HepG2 (cell line): ENCODE results near the gene CCDC106. TPM values are rescaled to one million over a fixed set of nuclear protein-coding genes. Genes with fewer than 3 reads are reported as not detected.

ENCODE experiments used
- ARNTL ChIP-seq: sonication (generic); formaldehyde crosslinking; IDR thresholded peaks from 2 replicates; pipeline ENCODE4 v1.4.0; 2020; ENCODE audit warnings: mild to moderate bottlenecking, missing genetic modification reagents
- CENPT ChIP-seq: sonication (generic); formaldehyde crosslinking; IDR thresholded peaks from 2 replicates; pipeline ENCODE4 v1.8.0; 2022; ENCODE audit warnings: low read depth, mild to moderate bottlenecking, moderate library complexity, missing genetic modification reagents
- ERF ChIP-seq: IDR thresholded peaks from 2 replicates; pipeline ENCODE4 v1.6.1; 2018; ENCODE audit warnings: missing biosample characterization, missing genetic modification reagents
- ESRRA ChIP-seq: sonication (generic); formaldehyde crosslinking; IDR thresholded peaks from 2 replicates; pipeline ENCODE4 v1.5.1; 2020; ENCODE audit warnings: mild to moderate bottlenecking, low read depth, missing genetic modification reagents
- HNF4G ChIP-seq, 2 experiments: sonication (generic) in 1 of 2; formaldehyde crosslinking in 1 of 2; IDR thresholded peaks; 2 replicates each; pipeline versions ENCODE4 v1.4.0 to v1.6.1; 2011 to 2020; ENCODE audit warnings: borderline replicate concordance in 2 of 2, low read depth in 2 of 2, mild to moderate bottlenecking in 2 of 2, low read length in 1 of 2, missing genetic modification reagents in 1 of 2, moderate library complexity in 1 of 2
- HNRNPLL ChIP-seq: fragments of 200-400 bp; formaldehyde crosslinking; IDR thresholded peaks from 2 replicates; pipeline ENCODE4 v1.6.1; 2017; ENCODE audit warnings: mild to moderate bottlenecking, low read depth, low read length; ENCODE audit not compliant: poor library complexity, severe bottlenecking
- JUND ChIP-seq: sonication (generic); formaldehyde crosslinking; IDR thresholded peaks from 2 replicates; pipeline ENCODE4 v1.8.0; 2022; ENCODE audit warnings: mild to moderate bottlenecking, missing genetic modification reagents
- KDM2A ChIP-seq: sonication (generic); formaldehyde crosslinking; IDR thresholded peaks from 2 replicates; pipeline ENCODE4 v1.4.0; 2020; ENCODE audit warnings: low read depth, missing genetic modification reagents, borderline replicate concordance
- MED8 ChIP-seq: sonication (generic); formaldehyde crosslinking; IDR thresholded peaks from 2 replicates; pipeline ENCODE4 v1.8.1; 2023; ENCODE audit warnings: mild to moderate bottlenecking, missing genetic modification reagents; ENCODE audit not compliant: insufficient replicate concordance
- NONO ChIP-seq, 2 experiments: fragments of 450-650 bp in 1 of 2; sonication (generic) in 1 of 2; formaldehyde crosslinking in 1 of 2; IDR thresholded peaks in 1 of 2; conservative IDR thresholded peaks in 1 of 2; 2 replicates each; pipeline versions ENCODE4 v1.6.1 to v1.8.0; 2017 to 2022; ENCODE audit warnings: mild to moderate bottlenecking in 1 of 2, missing genetic modification reagents in 1 of 2, moderate library complexity in 1 of 2
- SAFB2 ChIP-seq: sonication (generic); formaldehyde crosslinking; IDR thresholded peaks from 2 replicates; pipeline ENCODE4 v1.5.1; 2020; ENCODE audit warnings: missing genetic modification reagents, low read depth, mild to moderate bottlenecking, borderline replicate concordance
- SP4 ChIP-seq: sonication (generic); formaldehyde crosslinking; IDR thresholded peaks from 2 replicates; pipeline ENCODE4 v1.8.1; 2023; ENCODE audit warnings: mild to moderate bottlenecking, missing genetic modification reagents
- TAF1 ChIP-seq: sonication (generic); formaldehyde crosslinking; IDR thresholded peaks from 2 replicates; pipeline ENCODE4 v1.4.0; 2020; ENCODE audit warnings: missing genetic modification reagents
- ZNF563 ChIP-seq: sonication (generic); formaldehyde crosslinking; IDR thresholded peaks from 2 replicates; pipeline ENCODE4 v1.8.0; 2022; ENCODE audit warnings: mild to moderate bottlenecking, moderate library complexity, missing genetic modification reagents
- ZNF589 ChIP-seq: sonication (generic); formaldehyde crosslinking; conservative IDR thresholded peaks from 2 replicates; pipeline ENCODE4 v1.8.0; 2022; ENCODE audit warnings: mild to moderate bottlenecking, moderate library complexity, missing genetic modification reagents
- polyA plus RNA-seq, 8 experiments: library from polyadenylated mRNA; depleted of rRNA in 3 of 8; stranded (reverse) in 7 of 8; unstranded in 1 of 8; fragments of >200 nt; fragmentation: Illumina TruSeq in 4 of 8; extraction: Trizol in 4 of 8; gene quantifications; 2 replicates each; pipeline versions ENCODE4 v1.2.1 to v1.2.3, GENCODE V29; 2011 to 2016; ENCODE audit warnings: low read depth in 4 of 8, missing spikeins in 1 of 8, mixed read lengths in 1 of 8; ENCODE audit not compliant: insufficient read depth in 1 of 8
- total RNA-seq, 5 experiments: library from RNA; depleted of rRNA; stranded (reverse); fragments of >200 nt; fragmentation: Illumina TruSeq; extraction: Trizol; gene quantifications; 2 replicates each; pipeline ENCODE4 v1.2.3, GENCODE V29; 2016; ENCODE audit warnings: low read depth in 1 of 5
- TF ChIP-seq, protein P1 (sequence below): sonication (generic); formaldehyde crosslinking; conservative IDR thresholded peaks from 2 replicates; pipeline ENCODE4 v1.8.0; 2022; ENCODE audit warnings: missing genetic modification reagents
- TF ChIP-seq, protein P2 (sequence below): sonication (generic); formaldehyde crosslinking; IDR thresholded peaks from 2 replicates; pipeline ENCODE4 v1.5.0; 2020; ENCODE audit warnings: missing genetic modification reagents
- TF ChIP-seq, protein P3 (sequence below): sonication (generic); formaldehyde crosslinking; IDR thresholded peaks from 2 replicates; pipeline ENCODE4 v1.4.0; 2020; ENCODE audit warnings: missing genetic modification reagents, borderline replicate concordance

CCDC106 gene
- total and polyA plus RNA-seq, 2 of the 13 experiments (the other 11 are each of a cell fraction or from before 2014, with no cell fraction given): 4.7 to 8.8 TPM

DNA sequence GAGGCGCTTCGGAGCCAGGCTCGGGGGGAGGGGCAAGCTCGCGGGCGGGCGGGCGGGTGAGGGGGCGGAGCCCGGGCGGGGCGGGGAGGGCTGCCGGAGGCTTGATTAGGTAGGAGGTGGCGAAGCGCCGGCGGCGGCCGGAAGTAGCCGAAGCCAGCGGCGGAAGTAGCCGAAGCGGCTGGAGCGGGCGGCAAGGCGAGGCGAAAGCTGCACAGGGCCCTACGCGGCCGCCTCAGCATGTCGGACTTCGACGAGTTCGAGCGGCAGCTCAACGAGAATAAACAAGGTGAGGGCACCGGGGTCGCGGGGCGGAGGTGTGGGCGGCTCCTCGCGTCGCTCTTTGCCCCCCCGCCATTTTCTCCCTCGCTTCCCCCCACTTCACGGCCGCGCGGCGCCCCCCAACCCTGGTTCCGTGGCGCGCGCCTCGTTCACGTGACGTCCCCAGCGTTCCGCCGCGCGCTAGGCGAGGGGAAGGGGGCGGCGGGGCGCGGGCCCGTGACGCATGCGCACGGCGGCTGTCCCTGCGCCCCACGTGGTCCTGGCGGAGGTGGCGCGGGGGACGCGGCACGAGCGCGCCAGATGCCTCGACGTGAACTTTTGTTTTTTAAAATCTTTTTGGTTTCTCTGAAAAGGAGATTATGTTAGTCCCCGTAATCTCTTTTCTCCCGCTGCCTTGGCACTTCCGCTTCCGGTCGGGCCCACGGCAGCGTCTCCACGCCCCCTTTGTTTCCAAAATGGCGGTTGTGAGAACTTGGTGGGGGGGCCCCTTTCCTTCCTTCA is 7.0 kb downstream of the CCDC106 start, which contains the start of gene U2AF2 (continued):
- TF ChIP-seq, protein P1, sequence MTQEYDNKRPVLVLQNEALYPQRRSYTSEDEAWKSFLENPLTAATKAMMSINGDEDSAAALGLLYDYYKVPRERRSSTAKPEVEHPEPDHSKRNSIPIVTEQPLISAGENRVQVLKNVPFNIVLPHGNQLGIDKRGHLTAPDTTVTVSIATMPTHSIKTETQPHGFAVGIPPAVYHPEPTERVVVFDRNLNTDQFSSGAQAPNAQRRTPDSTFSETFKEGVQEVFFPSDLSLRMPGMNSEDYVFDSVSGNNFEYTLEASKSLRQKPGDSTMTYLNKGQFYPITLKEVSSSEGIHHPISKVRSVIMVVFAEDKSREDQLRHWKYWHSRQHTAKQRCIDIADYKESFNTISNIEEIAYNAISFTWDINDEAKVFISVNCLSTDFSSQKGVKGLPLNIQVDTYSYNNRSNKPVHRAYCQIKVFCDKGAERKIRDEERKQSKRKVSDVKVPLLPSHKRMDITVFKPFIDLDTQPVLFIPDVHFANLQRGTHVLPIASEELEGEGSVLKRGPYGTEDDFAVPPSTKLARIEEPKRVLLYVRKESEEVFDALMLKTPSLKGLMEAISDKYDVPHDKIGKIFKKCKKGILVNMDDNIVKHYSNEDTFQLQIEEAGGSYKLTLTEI (CRISPR knock-in tag): no peak
- 0 out of 2 replicates have a peak, but pooled peaks have one; percentile 47 for TF ChIP-seq CENPT (CRISPR knock-in tag)
- TF ChIP-seq ZNF563 (CRISPR knock-in tag): peak; percentile 85
- peak; percentile 58; the same call in 1 of the 2 replicates for TF ChIP-seq ERF (CRISPR knock-in tag)
- TF ChIP-seq HNRNPLL: peak; percentile 31
- TF ChIP-seq SP4 (CRISPR knock-in tag): peak; percentile 20
- TF ChIP-seq TAF1: peak; percentile 70
- TF ChIP-seq NONO (IDR thresholded peaks at IDR 0.05): no peak
- peak; percentile 37; the same call in 1 of the 2 replicates for TF ChIP-seq NONO (CRISPR knock-in tag; conservative IDR thresholded peaks at IDR 0.05)
- TF ChIP-seq HNF4G (IDR thresholded peaks at IDR 0.05; ENCODE audit: borderline replicate concordance, low read depth, low read length): 0 out of 2 replicates have a peak, but pooled peaks have one; percentile 30
- 0 out of 2 replicates have a peak, but pooled peaks have one; percentile 14 for TF ChIP-seq HNF4G (CRISPR knock-in tag; IDR thresholded peaks at IDR 0.05; ENCODE audit: borderline replicate concordance, low read depth)
- peak; percentile 81; the same call in 1 of the 2 replicates for TF ChIP-seq ZNF589 (CRISPR knock-in tag)
- 0 out of 2 replicates have a peak, but pooled peaks have one; percentile 20 for TF ChIP-seq JUND (CRISPR knock-in tag)
- peak; percentile 56 for TF ChIP-seq ARNTL
- TF ChIP-seq ESRRA (CRISPR knock-in tag): 0 out of 2 replicates have a peak, but pooled peaks have one; percentile 26
- peak; percentile 82 for TF ChIP-seq SAFB2 (CRISPR knock-in tag)
- TF ChIP-seq, protein P2, sequence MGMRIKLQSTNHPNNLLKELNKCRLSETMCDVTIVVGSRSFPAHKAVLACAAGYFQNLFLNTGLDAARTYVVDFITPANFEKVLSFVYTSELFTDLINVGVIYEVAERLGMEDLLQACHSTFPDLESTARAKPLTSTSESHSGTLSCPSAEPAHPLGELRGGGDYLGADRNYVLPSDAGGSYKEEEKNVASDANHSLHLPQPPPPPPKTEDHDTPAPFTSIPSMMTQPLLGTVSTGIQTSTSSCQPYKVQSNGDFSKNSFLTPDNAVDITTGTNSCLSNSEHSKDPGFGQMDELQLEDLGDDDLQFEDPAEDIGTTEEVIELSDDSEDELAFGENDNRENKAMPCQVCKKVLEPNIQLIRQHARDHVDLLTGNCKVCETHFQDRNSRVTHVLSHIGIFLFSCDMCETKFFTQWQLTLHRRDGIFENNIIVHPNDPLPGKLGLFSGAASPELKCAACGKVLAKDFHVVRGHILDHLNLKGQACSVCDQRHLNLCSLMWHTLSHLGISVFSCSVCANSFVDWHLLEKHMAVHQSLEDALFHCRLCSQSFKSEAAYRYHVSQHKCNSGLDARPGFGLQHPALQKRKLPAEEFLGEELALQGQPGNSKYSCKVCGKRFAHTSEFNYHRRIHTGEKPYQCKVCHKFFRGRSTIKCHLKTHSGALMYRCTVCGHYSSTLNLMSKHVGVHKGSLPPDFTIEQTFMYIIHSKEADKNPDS (CRISPR knock-in tag): no peak
- TF ChIP-seq MED8 (CRISPR knock-in tag): peak; percentile 21
- TF ChIP-seq, protein P3, sequence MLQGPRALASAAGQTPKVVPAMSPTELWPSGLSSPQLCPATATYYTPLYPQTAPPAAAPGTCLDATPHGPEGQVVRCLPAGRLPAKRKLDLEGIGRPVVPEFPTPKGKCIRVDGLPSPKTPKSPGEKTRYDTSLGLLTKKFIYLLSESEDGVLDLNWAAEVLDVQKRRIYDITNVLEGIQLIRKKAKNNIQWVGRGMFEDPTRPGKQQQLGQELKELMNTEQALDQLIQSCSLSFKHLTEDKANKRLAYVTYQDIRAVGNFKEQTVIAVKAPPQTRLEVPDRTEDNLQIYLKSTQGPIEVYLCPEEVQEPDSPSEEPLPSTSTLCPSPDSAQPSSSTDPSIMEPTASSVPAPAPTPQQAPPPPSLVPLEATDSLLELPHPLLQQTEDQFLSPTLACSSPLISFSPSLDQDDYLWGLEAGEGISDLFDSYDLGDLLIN (CRISPR knock-in tag): peak; percentile 37; the same call in 1 of the 2 replicates
- TF ChIP-seq KDM2A (CRISPR knock-in tag): peak; percentile 76; the same call in 1 of the 2 replicates
